Hepatocyte (in vitro differentiated cells): ENCODE results near the gene SLC12A5.

Experiments used
- EZH2 ChIP-seq: fragments of 200-600 bp; sonication (generic); IDR thresholded peaks from 2 replicates; pipeline ENCODE4 v1.6.1; 2016; ENCODE audit warnings: antibody characterized with exemption, mild to moderate bottlenecking, borderline replicate concordance
- EZH2phosphoT487 ChIP-seq: fragments of 200-600 bp; sonication (generic); IDR thresholded peaks from one replicate; pipeline ENCODE4 v1.6.1; 2018; ENCODE audit warnings: antibody characterized with exemption, mild to moderate bottlenecking, low read depth, moderate library complexity; ENCODE audit not compliant: unreplicated experiment, severe bottlenecking
- TF ChIP-seq, protein P1 (sequence below): fragments of 200-600 bp; sonication (generic); IDR thresholded peaks from 2 replicates; pipeline ENCODE4 v1.5.1; 2016; ENCODE audit warnings: antibody characterized with exemption, mild to moderate bottlenecking; ENCODE audit not compliant: poor library complexity

DNA sequence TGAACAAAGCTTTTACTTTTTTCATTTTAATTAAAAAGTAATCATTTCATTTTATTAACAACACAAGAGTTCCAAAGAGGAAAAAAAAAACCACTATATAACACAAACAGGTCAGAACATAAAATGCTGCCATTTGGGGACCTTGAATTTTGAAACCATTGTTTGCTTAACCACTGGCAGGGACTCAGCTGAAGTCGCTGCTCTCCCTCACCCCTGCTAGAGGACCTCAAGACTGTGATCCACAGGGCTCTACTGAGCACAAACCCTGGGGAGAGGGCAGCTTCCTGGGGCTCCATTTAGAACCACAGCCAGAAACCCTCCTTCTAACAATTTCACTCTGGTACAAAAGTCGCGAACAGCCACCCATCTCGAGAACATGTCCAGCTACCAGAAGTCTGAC lies 32.0 kb downstream of the SLC12A5 start:
- TF ChIP-seq, protein P1, sequence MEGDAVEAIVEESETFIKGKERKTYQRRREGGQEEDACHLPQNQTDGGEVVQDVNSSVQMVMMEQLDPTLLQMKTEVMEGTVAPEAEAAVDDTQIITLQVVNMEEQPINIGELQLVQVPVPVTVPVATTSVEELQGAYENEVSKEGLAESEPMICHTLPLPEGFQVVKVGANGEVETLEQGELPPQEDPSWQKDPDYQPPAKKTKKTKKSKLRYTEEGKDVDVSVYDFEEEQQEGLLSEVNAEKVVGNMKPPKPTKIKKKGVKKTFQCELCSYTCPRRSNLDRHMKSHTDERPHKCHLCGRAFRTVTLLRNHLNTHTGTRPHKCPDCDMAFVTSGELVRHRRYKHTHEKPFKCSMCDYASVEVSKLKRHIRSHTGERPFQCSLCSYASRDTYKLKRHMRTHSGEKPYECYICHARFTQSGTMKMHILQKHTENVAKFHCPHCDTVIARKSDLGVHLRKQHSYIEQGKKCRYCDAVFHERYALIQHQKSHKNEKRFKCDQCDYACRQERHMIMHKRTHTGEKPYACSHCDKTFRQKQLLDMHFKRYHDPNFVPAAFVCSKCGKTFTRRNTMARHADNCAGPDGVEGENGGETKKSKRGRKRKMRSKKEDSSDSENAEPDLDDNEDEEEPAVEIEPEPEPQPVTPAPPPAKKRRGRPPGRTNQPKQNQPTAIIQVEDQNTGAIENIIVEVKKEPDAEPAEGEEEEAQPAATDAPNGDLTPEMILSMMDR, result no peak
- no peak for TF ChIP-seq EZH2
- no peak for TF ChIP-seq EZH2phosphoT487
